Activated T-cell treated with anti-CD3 and anti-CD28 coated beads, Interleukin-2, amount 50 U/mL, for 72 hours (primary cell): Measurements from ENCODE around the gene JAG2. TPM values are rescaled to one million over a fixed set of nuclear protein-coding genes. Genes with fewer than 3 reads are reported as not detected.

ENCODE experiments used
- ATAC-seq, 2 donors: fragments of 150-1000 bp; cut with Tn5 transposase; replicated peaks in 1 of 2; 2 replicates each; pipeline ENCODE4 v1.10.0; 2021; ENCODE audit warnings: moderate library complexity in 2 of 2, mild to moderate bottlenecking in 1 of 2
- DNase-seq, 2 donors: peaks; one replicate each; pipeline ENCODE4 v3.0.0; 2021 to 2022; ENCODE audit warnings: mixed read lengths in 1 of 2
- H3K27ac Mint-ChIP-seq: one replicate; pipeline ENCODE4 v1.8.0; 2022; ENCODE audit warnings: mild to moderate bottlenecking, moderate library complexity, mixed read lengths
- H3K27me3 Mint-ChIP-seq: one replicate; pipeline ENCODE4 v1.8.0; 2022; ENCODE audit warnings: low read depth, mixed read lengths
- H3K36me3 Mint-ChIP-seq, 2 donors: one replicate each; pipeline ENCODE4 v1.8.0; 2022; ENCODE audit warnings: mixed read lengths in 2 of 2, mild to moderate bottlenecking in 1 of 2; ENCODE audit not compliant: insufficient read depth in 2 of 2
- H3K4me1 Mint-ChIP-seq: one replicate; pipeline ENCODE4 v1.8.0; 2022; ENCODE audit warnings: low read depth, mixed read lengths
- H3K4me3 Mint-ChIP-seq, 2 donors: one replicate each; pipeline ENCODE4 v1.8.0; 2022; ENCODE audit warnings: mild to moderate bottlenecking in 2 of 2, mixed read lengths in 2 of 2, moderate library complexity in 2 of 2
- H3K9me3 Mint-ChIP-seq, 2 donors: one replicate each; pipeline ENCODE4 v1.8.0; 2022; ENCODE audit warnings: mixed read lengths in 2 of 2
- total RNA-seq, 2 donors: library from RNA; stranded (reverse); gene quantifications; one replicate each; pipeline ENCODE4 v1.2.3, GENCODE V29; 2022

JAG2 gene
- total RNA-seq, 2 donors from 2014 or later = 3.1 to 5.4 TPM

DNA sequence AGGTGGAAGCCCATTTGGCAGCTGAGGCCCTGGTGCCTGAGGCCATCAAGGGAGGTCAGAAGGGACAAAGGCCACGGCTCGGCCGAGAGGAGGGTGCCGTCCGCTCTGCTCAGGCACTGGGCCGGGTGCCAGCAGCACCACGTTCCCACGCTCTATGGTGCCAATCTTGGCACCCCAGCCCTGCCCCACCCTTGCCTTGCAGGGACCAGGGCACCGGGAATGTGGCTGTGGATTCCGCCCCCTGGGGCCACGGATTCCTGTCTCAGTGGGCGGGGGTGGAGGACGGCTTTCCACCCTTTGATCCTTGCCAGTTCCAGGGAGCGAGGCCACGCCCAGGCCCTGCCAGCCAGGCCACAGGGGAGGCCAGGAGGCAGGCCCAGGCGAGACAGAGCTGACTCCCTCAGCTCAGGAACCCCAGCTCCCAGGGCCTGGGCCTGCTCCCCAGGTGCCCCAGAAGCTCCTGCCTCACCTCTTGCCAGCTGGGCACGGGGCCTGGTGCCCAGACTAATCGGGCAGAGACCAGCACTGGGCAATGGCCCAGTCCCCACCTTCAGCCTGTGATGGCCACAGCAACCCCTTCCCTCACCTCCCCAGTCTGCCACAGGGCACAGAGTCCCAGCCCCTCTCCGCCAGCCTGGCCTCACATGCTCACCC lies 76.9 kb downstream of the JAG2 start:
- peak overlapping the region in 1 of 2 donors; percentile 82 for H3K4me3 Mint-ChIP-seq
- ATAC-seq = no peak
- H3K27ac Mint-ChIP-seq = no peak overlapping the region
- H3K27me3 Mint-ChIP-seq = peaks cover 4% of the 10 kb centered on the region
- H3K9me3 Mint-ChIP-seq = no peaks in the 10 kb centered on the region
- no peaks in the 10 kb centered on the region for H3K36me3 Mint-ChIP-seq
- H3K4me1 Mint-ChIP-seq = peaks cover 30% of the 10 kb centered on the region
- no peak for DNase-seq

DNA sequence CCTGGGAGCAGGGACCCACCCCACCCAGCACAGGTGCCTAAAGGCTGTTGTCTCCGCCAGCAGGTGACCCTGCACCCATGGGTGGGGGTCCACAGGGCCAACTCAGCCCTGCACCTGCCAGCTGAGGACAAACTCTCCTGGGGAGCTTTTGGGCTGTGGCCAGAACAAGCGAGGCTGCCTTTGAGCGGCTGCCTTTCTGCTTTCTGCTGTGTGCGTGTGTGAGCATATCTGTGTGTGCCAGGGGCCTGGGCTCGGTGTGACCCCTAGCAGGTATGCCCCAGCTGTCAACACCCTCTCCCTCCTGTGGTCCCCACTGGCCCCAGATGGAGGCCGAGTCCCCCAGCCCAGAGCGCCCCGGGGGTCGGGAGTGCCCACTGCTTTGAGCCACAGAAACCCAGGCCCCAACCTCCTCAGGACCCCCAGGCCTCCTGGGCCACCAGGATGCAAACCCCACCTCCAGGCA lies 77.5 kb downstream of the JAG2 start:
- Mint-ChIP-seq H3K36me3 (no peaks in the 10 kb centered on the region), H3K4me3 (no peak overlapping the region), H3K27me3 (peaks cover 4% of the 10 kb centered on the region), H3K4me1 (peaks cover 36% of the 10 kb centered on the region), H3K27ac (no peak overlapping the region), H3K9me3 (no peaks in the 10 kb centered on the region)
- DNase-seq (no peak), ATAC-seq (no peak)

Other genes with a start within 250 kb of the JAG2 start
- gene PLD4, start 243.9 kb downstream of the JAG2 start, total RNA-seq = under 1 TPM in 1 of 2 donors, not detected in 1; 0.30 TPM
- gene AHNAK2, start 190.4 kb downstream of the JAG2 start, total RNA-seq = under 1 TPM in 1 of 2 donors, not detected in 1; 0.05 TPM
- gene CLBA1, start 183.0 kb downstream of the JAG2 start, total RNA-seq = under 1 TPM; 0.79 to 0.93 TPM
- gene CDCA4, start 147.7 kb downstream of the JAG2 start, total RNA-seq = 10 to 100 TPM; 56.8 to 57.5 TPM
- 10 to 100 TPM; 38.2 to 49.6 TPM for gene GPR132, start 103.3 kb downstream of the JAG2 start, total RNA-seq
- 10 to 100 TPM; 13.3 to 18.2 TPM for gene NUDT14, start 12.5 kb upstream of the JAG2 start, total RNA-seq
- gene BTBD6, start 79.8 kb upstream of the JAG2 start, total RNA-seq = 10 to 100 TPM; 25.8 to 28.8 TPM
- 10 to 100 TPM; 31.3 to 34.5 TPM for gene BRF1, start 132.2 kb upstream of the JAG2 start, total RNA-seq
- 10 to 100 TPM; 36.5 to 44.9 TPM for gene PACS2, start 146.0 kb upstream of the JAG2 start, total RNA-seq
- 1 to 10 TPM; 1.8 to 3.3 TPM for gene TEX22, start 229.8 kb upstream of the JAG2 start, total RNA-seq